Left lung (tissue), 10 donors: Measurements from ENCODE around the gene LAMC3. TPM values are rescaled to one million over a fixed set of nuclear protein-coding genes. Genes with fewer than 3 reads are reported as not detected.

Experiments
- ATAC-seq: fragments of 200-7000 bp; cut with Tn5 transposase; one replicate; pipeline ENCODE4 v1.9.1; 2020; ENCODE audit warnings: moderate library complexity
- DNase-seq, 4 donors: peaks; one replicate each; pipeline ENCODE4 v3.0.0-alpha.2; 2013 to 2020
- H3K27ac ChIP-seq, 2 donors: fragments of 200-600 bp; sonication (generic) in 1 of 2; one replicate each; pipeline versions ENCODE4 v1.5.0 to v1.8.0; 2020 to 2021
- H3K27me3 ChIP-seq, 2 donors: fragments of 200-600 bp; sonication (generic) in 1 of 2; one replicate each; pipeline versions ENCODE4 v1.5.0 to v1.8.0; 2020 to 2021
- H3K36me3 ChIP-seq, 2 donors: fragments of 200-600 bp; sonication (generic) in 1 of 2; one replicate each; pipeline versions ENCODE4 v1.5.0 to v1.8.0; 2020 to 2021
- H3K4me1 ChIP-seq, 2 donors: fragments of 200-600 bp; one replicate each; pipeline ENCODE4 v1.8.0; 2021
- H3K4me3 ChIP-seq, 2 donors: fragments of 200-600 bp; sonication (generic) in 1 of 2; one replicate each; pipeline versions ENCODE4 v1.5.0 to v1.8.0; 2020 to 2021; ENCODE audit warnings: mild to moderate bottlenecking in 1 of 2
- H3K9me3 ChIP-seq, 2 donors: fragments of 200-600 bp; sonication (generic) in 1 of 2; one replicate each; pipeline versions ENCODE4 v1.5.0 to v1.8.0; 2020 to 2021
- intact Hi-C, 2 donors: fragments of 100-400 bp; cut with DNase I; formaldehyde crosslinking; loops; one replicate each; pipeline versions ENCODE4 v1.11.2 to v1.14.2; 2022
- polyA plus RNA-seq, 6 donors: library from polyadenylated mRNA; unstranded; fragments of 120-200 nt; gene quantifications; one replicate each; pipeline ENCODE4 v1.2.1, GENCODE V29; 2013; ENCODE audit not compliant: insufficient read length in 6 of 6
- total RNA-seq, 2 donors: library from RNA; stranded (reverse); fragmentation: NEBNext Ultra II Directional; extraction: Animal tissue kit (Norgen Biotek cat#: 25700); gene quantifications; one replicate each; pipeline ENCODE4 v1.2.1, GENCODE V29; 2021
- TF ChIP-seq, protein P1 (sequence below), 2 donors: fragments of 200-600 bp; sonication (generic) in 1 of 2; IDR thresholded peaks; one replicate each; pipeline versions ENCODE4 v1.5.0 to v1.8.0; 2021; ENCODE audit warnings: antibody characterized with exemption in 2 of 2
- donor health status: DM: no; HTN: yes; CAD: no.
- donor health status: DM: no; HTN: no; CAD: no.

The LAMC3 gene
- total and polyA plus RNA-seq, 8 donors, result 9.2 to 25.5 (median 14.3) TPM

DNA sequence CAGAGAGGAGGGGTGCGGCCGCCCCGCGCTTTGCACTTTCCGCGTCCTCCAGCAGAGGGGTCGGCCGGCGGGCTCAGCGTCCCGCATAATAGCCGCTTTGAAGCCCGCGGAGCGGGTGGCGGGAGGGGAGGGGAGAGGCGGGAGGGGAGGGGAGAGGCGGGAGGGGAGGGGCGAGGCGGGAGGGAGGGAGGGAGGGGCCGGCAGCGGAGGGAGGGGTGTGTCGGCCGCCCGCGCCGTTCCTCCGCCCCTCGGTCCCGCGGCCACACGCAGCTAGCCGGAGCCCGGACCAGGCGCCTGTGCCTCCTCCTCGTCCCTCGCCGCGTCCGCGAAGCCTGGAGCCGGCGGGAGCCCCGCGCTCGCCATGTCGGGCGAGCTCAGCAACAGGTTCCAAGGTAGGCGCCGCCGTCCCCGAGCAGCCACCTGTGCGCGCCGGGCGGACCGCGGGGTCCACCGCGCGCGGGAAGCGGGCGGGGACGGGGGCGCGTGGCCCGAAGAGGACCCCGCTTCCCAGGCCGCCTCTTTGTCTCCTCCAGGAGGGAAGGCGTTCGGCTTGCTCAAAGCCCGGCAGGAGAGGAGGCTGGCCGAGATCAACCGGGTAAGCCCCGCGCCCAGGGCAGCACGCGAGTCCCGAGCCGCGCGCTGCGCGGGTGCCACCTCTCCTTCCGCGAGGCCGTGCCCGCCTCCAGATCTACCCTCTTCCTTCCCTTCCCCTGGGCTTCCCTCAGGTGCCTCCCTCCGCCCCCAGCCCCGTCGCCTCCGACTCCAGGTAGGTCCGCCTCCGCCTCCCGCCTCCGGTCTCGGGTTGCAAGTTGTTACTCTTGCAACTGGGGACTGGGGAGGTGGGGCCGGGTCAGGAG, 87.5 kb downstream of the LAMC3 start, which contains the start of gene AIF1L:
Gene AIF1L (plus strand): TSS at position 263 of the 857 bp plus-strand sequence. CDS start 99 bp downstream, at position 362.
- ATAC-seq (peak; percentile 72), DNase-seq (peak in 3 of 4 donors; percentile 24 to 87 (median 64))
- TF ChIP-seq, protein P1, sequence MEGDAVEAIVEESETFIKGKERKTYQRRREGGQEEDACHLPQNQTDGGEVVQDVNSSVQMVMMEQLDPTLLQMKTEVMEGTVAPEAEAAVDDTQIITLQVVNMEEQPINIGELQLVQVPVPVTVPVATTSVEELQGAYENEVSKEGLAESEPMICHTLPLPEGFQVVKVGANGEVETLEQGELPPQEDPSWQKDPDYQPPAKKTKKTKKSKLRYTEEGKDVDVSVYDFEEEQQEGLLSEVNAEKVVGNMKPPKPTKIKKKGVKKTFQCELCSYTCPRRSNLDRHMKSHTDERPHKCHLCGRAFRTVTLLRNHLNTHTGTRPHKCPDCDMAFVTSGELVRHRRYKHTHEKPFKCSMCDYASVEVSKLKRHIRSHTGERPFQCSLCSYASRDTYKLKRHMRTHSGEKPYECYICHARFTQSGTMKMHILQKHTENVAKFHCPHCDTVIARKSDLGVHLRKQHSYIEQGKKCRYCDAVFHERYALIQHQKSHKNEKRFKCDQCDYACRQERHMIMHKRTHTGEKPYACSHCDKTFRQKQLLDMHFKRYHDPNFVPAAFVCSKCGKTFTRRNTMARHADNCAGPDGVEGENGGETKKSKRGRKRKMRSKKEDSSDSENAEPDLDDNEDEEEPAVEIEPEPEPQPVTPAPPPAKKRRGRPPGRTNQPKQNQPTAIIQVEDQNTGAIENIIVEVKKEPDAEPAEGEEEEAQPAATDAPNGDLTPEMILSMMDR (IDR thresholded peaks at IDR 0.05), result no peak
- H3K9me3 ChIP-seq, result no peaks in the 10 kb centered on the region
- no peaks in the 10 kb centered on the region for H3K36me3 ChIP-seq
- H3K27ac ChIP-seq, result peak within 1 kb of the TSS in 1 of 2 donors; percentile 33
- H3K4me1 ChIP-seq, result peaks cover 6 to 17% of the 10 kb centered on the region in 2 donors
- H3K4me3 ChIP-seq, result peak within 1 kb of the TSS; percentile 42 to 57
- peaks cover 14 to 54% of the 10 kb centered on the region in 2 donors for H3K27me3 ChIP-seq
- intact Hi-C loops, result no loop called here

DNA sequence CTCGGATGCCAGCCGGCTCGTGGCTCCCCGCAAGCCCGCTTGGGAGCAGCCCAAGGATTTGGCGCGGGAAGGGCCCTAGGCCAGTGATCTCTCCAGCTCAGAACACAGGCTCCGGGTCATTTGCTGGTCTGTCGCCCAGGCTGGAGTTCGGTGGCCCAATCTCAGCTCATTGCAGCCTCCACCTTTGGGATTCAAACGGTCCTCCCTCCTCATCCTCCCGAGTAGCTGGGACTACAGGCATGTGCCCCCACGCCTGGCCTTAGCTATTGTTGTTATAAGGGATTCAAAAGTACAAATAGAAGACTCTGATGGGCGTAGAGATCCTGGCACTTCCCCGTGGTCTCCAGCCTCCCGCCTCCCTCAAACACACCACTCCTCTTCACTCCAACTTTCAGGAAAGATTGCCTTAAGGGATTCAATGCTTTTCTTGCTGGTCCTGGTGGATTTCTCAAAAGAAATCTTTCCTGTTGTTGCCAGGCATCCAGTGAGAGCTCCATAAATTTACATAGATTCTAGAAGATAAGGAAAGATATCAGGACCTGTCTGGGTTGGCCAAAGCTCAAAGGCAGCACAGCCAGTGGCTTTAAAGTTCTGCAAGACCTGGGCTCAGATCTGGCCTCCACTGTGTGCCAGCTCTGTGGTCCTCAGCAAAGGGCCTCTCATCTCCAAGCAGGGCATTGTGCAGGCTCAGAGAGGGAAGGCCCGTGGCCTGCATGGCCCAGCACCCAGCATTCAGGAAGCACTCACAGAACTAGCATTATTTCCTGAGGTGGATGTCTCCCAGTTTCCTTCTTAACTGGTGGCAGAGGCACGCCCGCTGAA, 88.4 kb downstream of the LAMC3 start:
- Histone ChIP-seq H3K4me3 (peak overlapping the region in 1 of 2 donors; percentile 57), H3K4me1 (peaks cover 6 to 17% of the 10 kb centered on the region in 2 donors), H3K9me3 (no peaks in the 10 kb centered on the region), H3K27me3 (peaks cover 14 to 54% of the 10 kb centered on the region in 2 donors), H3K36me3 (no peaks in the 10 kb centered on the region), H3K27ac (peak overlapping the region in 1 of 2 donors; percentile 33)
- TF ChIP-seq, protein P1 (IDR thresholded peaks at IDR 0.05), result no peak
- ATAC-seq (no peak), DNase-seq (no peak)
- intact Hi-C loops, result no loop called here

DNA sequence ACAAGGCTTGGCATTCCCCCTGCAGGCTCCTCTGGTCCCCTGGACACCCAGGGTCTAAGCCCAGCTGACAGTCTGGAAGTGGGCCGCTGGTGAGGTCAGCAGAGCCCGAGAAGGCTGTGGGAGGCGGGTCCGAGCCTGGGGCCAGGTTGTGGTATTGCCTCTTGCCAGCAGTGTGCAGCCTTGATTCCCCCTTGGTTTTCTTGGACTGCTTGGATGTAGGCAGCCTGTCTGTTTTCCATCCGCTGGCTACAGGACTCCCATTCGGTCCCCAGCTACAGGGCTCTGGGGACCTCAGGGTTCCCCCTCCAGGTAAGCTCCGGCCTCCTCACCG, 88.9 kb downstream of the LAMC3 start:
- no peak for DNase-seq
- no peak for ATAC-seq
- H3K27ac ChIP-seq, result no peak overlapping the region
- intact Hi-C loops, result no loop called here
- H3K36me3 ChIP-seq, result no peaks in the 10 kb centered on the region
- H3K27me3 ChIP-seq, result peaks cover 14 to 54% of the 10 kb centered on the region in 2 donors
- peak overlapping the region in 1 of 2 donors; percentile 57 for H3K4me3 ChIP-seq
- H3K9me3 ChIP-seq, result no peaks in the 10 kb centered on the region
- peaks cover 6 to 17% of the 10 kb centered on the region in 2 donors for H3K4me1 ChIP-seq
- TF ChIP-seq, protein P1 (IDR thresholded peaks at IDR 0.05), result no peak

DNA sequence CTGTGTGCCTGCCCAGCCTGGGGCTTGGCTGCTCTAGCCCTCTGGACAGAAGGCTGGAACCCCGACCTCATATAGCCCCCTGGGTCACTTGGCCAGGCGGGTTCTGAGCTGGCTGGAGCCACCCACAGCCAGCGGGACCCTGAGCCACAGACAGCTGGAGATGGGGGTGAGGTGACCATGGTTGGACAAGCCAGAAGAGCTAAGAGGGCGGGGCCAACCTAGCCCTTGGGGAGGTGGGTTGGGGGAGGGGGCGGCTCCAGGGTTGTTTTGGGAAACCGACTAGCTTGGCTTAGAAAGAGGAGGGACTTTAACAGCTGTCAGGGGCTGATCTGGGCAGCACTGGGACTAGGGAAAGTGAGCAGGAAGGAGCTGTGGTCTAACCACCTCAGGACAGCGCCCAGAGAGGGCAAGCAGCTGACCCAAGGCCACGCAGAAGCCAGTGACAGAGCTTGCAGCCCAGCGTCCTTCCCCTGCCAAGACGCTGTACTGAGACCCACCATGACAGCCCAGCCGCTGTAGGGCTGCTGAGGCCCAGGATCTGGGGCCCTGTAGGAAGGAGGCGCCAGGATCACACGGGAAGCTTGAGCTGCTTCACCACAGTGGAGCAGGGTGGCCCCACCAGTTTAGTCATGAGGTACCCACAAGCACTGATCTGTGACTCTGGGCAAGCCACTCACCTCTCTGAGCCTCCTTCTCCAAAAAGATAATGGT, 89.6 kb downstream of the LAMC3 start:
- no peaks in the 10 kb centered on the region for H3K9me3 ChIP-seq
- intact Hi-C loops, result no loop called here
- H3K27ac ChIP-seq, result no peak overlapping the region
- peaks cover 14 to 47% of the 10 kb centered on the region in 2 donors for H3K27me3 ChIP-seq
- ATAC-seq, result no peak
- no peak overlapping the region for H3K4me3 ChIP-seq
- TF ChIP-seq, protein P1 (IDR thresholded peaks at IDR 0.05), result no peak
- peaks cover 6 to 17% of the 10 kb centered on the region in 2 donors for H3K4me1 ChIP-seq
- H3K36me3 ChIP-seq, result no peaks in the 10 kb centered on the region
- DNase-seq, result no peak
